IPS-20b (cell line): ENCODE data around the gene ANKS1B.
A peak's percentile ranks its signal among the peaks of the same experiment; 100 is the strongest.

ENCODE experiments used
- H3K27ac ChIP-seq: one replicate; pipeline ENCODE4 v1.5.1; 2013; ENCODE audit warnings: low read length
- H3K27me3 ChIP-seq: 2 replicates; pipeline ENCODE4 v1.6.1; 2013; ENCODE audit warnings: mild to moderate bottlenecking, low read length, inconsistent platforms; ENCODE audit not compliant: insufficient read depth
- H3K36me3 ChIP-seq: 2 replicates; pipeline ENCODE4 v1.6.1; 2013; ENCODE audit warnings: low read depth, mild to moderate bottlenecking, inconsistent platforms, low read length, moderate library complexity; ENCODE audit not compliant: insufficient read depth
- H3K4me1 ChIP-seq: 2 replicates; pipeline ENCODE4 v1.6.1; 2013; ENCODE audit warnings: mild to moderate bottlenecking, control low read depth, inconsistent platforms, low read length, moderate library complexity; ENCODE audit not compliant: insufficient read depth
- H3K4me3 ChIP-seq: 2 replicates; pipeline ENCODE4 v1.5.1; 2013; ENCODE audit warnings: mild to moderate bottlenecking, low read length, inconsistent platforms
- H3K9ac ChIP-seq: 2 replicates; pipeline ENCODE4 v1.6.1; 2013; ENCODE audit warnings: low read depth, mild to moderate bottlenecking, inconsistent platforms, low read length, moderate library complexity
- H3K9me3 ChIP-seq: 2 replicates; pipeline ENCODE4 v1.6.1; 2013; ENCODE audit warnings: mild to moderate bottlenecking, low read depth, low read length, inconsistent platforms; ENCODE audit not compliant: insufficient read depth

Gene ANKS1B

DNA sequence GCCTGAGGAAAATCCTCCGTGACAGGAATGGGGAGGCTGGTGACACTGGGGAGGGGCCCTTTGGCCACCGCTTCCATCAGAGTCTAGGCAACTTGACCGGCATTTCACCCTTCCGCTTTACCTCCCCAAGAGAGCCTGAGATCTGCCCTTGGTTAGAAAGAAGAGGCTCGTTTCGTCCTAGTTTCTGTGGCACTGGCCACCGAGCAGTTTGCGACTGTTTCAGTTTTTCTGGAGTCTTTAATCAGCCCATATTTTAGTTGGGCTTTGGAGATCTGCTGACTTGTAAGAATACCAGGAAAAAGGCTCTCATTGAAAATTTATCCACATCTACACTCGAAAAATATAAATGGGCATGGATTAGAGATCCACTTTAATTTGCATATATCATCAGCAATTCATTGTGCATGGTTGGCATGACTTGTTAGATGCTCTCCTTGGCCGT lies 414 bp upstream of the ANKS1B start:
- Histone ChIP-seq H3K9ac (peak overlapping the region; percentile 56; the same call in 1 of the 2 replicates), H3K9me3 (no peaks in the 10 kb centered on the region), H3K27me3 (peaks cover 34% of the 10 kb centered on the region), H3K4me3 (peak overlapping the region; percentile 73), H3K36me3 (no peaks in the 10 kb centered on the region), H3K4me1 (peaks cover 7% of the 10 kb centered on the region), H3K27ac (no peak overlapping the region)

DNA sequence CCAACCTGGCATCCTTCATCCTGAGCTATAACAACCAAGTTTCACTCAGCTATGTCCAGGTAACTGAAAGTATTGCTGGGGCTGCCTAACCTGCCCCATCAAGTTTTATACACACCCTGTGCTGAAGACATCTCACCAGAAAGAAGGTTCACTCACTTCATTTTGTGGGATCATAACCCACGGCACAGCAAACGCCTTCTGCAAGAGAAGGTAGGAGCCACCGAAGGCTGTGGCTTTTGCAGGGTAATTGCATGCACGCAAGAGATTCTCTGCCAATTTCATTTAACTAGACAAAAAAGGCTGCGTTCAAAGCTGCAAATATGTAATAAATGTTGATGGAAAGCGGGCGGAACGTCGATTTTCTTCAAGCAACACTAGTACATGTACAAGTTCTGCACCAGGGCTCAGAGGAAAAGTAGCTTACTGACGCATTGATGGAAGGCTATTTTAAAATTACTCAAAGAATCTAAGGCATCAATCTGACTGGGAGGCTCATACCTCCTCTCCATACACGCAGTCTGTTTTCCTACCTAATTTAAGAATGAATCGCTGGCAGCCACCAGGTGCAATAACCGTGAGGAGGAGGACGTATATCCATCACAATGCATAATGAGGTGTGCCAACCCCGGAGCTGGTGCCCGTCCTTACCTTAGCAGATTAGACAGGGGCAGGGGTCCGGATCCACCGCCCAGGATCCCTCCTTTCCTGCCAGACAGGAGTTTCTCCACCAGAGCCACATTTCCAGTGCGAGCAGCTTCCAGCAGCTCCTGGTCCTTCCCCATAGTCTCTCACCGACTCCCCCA lies 1.1 kb downstream of the ANKS1B start:
- Histone ChIP-seq H3K27ac (no peak overlapping the region), H3K9ac (peak overlapping the region; percentile 70; the same call in 1 of the 2 replicates), H3K27me3 (peaks cover 34% of the 10 kb centered on the region), H3K9me3 (no peaks in the 10 kb centered on the region), H3K4me3 (peak overlapping the region; percentile 80), H3K4me1 (peaks cover 7% of the 10 kb centered on the region), H3K36me3 (no peaks in the 10 kb centered on the region)

DNA sequence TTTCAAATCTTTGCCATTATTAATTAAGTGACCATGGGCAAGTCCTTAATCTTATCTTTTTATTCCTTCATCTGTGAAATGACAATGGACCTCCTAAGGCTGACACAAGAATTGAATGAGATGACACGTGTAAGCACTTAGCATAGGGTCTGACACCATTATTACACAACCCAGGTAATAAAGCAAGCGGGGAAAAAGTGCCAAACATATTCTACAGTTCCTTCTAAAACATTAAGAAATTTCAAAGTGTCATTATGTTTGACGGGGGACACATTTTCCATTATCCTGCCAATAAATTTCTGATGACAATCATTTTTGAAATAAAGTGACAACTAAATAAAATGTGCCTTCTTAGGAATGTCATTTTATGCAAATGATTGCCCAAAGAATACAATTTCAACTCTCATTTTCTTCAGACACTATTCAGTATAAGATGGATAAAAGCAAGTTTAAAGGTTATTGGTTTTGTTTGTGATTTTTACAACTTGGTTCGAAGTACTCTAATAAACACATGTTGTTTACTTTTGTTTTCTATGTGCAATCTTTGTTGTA lies 3.0 kb downstream of the ANKS1B start:
- Histone ChIP-seq H3K4me3 (no peak overlapping the region), H3K4me1 (peaks cover 7% of the 10 kb centered on the region), H3K27me3 (peaks cover 34% of the 10 kb centered on the region), H3K27ac (no peak overlapping the region), H3K36me3 (no peaks in the 10 kb centered on the region), H3K9me3 (no peaks in the 10 kb centered on the region), H3K9ac (no peak overlapping the region)

DNA sequence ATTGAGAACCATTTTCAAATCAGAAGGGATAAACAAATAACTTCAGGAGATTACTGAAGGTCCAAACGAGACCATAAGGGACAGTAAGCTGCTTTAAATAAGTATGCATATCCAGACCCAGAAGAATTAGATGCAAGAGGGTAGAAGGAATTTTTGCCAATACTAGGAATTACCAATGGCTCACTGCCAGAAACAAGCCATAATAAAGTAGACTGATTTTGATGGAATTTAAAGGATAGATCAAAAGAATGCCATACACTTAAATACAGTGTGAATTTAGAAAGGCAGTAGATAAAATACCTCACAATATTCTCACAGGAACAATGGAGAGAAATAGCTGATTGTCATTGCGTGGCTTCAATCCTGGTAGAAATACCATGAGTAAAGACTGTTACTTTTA lies 5.3 kb downstream of the ANKS1B start:
- Histone ChIP-seq H3K4me3 (no peak overlapping the region), H3K27me3 (peaks cover 18% of the 10 kb centered on the region), H3K9ac (no peak overlapping the region), H3K36me3 (no peaks in the 10 kb centered on the region), H3K27ac (no peak overlapping the region), H3K4me1 (no peaks in the 10 kb centered on the region), H3K9me3 (no peaks in the 10 kb centered on the region)

DNA sequence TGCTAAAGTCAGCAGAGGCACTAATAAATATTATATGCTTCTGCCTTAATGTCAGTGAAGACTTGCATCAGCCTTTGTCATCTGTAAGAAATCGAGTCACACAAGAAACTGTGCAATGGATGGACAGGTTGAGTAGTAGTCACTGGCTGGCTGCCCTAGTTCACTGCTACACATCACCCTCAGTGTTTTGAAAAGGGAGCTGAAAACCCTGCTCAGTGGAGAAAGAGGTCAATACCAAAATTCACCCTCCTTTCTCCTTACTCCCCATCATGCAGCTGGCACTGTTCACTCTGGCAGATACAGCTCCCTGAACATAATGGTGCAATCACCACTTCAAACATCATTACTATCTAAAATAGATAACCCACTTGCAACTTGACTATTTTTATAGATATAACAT lies 6.6 kb downstream of the ANKS1B start:
- Histone ChIP-seq H3K9me3 (no peaks in the 10 kb centered on the region), H3K4me1 (no peaks in the 10 kb centered on the region), H3K27ac (no peak overlapping the region), H3K9ac (no peak overlapping the region), H3K36me3 (no peaks in the 10 kb centered on the region), H3K4me3 (no peak overlapping the region), H3K27me3 (peaks cover 9% of the 10 kb centered on the region)

DNA sequence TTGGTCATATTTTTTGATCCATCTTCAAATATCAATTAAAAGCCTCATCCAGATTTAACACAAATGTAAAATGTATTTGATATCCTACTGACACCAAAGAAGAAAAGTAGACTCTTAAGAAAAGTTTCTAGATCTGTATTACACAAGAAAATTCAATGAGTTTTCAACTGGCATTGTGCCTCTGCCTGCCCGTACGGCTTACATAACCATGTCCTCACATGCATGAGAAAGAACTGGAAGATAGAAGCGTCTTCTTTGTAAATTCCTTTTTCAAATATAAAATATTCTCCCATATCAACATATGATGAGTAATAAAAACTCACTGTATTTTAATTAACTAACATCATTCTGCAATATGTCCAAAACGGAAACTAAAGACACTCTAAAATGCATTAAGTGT lies 7.2 kb downstream of the ANKS1B start:
- Histone ChIP-seq H3K36me3 (no peaks in the 10 kb centered on the region), H3K27me3 (peaks cover 3% of the 10 kb centered on the region; the same call in 1 of the 2 replicates), H3K9me3 (no peaks in the 10 kb centered on the region), H3K27ac (no peak overlapping the region), H3K9ac (no peak overlapping the region), H3K4me3 (no peak overlapping the region), H3K4me1 (no peaks in the 10 kb centered on the region)

DNA sequence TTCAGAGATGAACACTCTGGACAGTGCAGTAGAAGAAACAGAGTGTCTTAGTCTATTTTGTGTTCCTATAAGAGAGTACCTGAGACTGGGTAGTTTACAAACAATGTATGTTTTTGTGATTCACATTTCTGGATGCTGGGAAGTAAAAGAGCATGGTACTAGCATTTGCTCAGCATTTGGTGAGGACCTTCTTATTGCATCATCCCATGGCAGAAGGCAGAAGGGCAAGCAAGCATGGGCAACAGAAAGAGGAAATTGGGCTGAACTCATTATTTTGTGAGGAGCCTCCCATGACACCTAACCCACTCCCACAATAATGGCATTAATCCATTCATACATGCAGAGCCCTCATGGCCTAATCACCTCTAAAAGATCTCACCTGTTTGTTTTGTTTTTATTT lies 8.0 kb downstream of the ANKS1B start:
- Histone ChIP-seq H3K36me3 (no peaks in the 10 kb centered on the region), H3K9ac (no peak overlapping the region), H3K4me3 (no peak overlapping the region), H3K27me3 (no peaks in the 10 kb centered on the region), H3K9me3 (no peaks in the 10 kb centered on the region), H3K27ac (no peak overlapping the region), H3K4me1 (no peaks in the 10 kb centered on the region)

DNA sequence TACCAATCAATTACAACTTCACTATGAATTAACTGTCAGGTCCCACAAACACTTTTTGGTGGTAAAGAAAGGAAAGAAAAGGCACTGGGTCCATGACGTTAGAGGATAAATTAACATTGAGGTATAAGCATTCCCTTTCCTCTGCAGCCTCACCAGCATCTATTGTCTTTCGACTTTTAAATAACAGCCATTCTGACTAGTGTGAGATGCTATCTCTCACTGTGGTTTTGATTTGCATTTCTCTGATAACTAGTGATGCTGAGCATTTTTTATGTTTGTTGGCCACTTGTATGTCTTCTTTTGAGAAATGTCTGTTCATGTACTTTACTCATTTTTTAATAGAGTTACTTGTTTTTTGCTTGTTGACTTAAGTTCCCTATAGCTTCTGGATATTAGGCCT lies 9.4 kb downstream of the ANKS1B start:
- Histone ChIP-seq H3K27me3 (no peaks in the 10 kb centered on the region), H3K9ac (no peak overlapping the region), H3K4me1 (no peaks in the 10 kb centered on the region), H3K27ac (no peak overlapping the region), H3K4me3 (no peak overlapping the region), H3K36me3 (no peaks in the 10 kb centered on the region), H3K9me3 (no peaks in the 10 kb centered on the region)

DNA sequence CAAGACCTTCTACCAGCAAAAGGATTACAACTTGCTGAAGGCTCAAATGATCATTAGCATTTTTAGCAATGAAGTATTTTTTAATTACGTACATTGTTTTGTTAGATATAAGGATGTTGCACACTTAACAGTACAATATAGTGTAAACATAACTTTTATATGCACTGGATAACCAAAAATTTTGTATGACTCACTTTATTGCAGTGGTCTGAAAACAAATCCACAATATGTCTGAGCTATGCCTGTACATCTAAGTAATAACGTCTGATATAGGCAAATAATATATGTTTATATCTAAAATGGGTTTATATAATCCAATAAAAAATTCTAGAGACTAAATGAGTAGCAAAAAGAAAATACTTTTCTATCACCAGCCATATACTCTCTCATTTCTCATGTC lies 10.6 kb downstream of the ANKS1B start:
- Histone ChIP-seq H3K9ac (no peak overlapping the region), H3K9me3 (no peaks in the 10 kb centered on the region), H3K4me3 (no peak overlapping the region), H3K36me3 (no peaks in the 10 kb centered on the region), H3K4me1 (no peaks in the 10 kb centered on the region), H3K27ac (no peak overlapping the region), H3K27me3 (no peaks in the 10 kb centered on the region)

DNA sequence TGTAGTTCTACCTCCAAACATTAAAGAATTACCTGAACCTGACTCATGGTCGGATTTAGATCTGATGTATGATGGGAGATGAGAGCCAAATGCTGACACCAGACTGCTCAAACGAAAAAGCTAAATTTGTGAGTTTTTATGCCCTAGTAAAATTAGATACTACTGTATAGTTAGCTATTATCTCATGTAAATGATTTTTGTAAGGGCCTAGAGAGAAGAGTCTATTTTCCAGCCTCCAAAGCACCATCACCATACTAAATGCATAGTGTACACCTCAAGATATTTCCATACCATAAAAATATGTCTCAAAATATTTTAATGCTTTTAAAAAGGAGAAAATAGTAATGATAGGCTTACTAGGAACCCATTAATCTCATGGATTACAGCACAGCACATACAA lies 18.3 kb downstream of the ANKS1B start:
- Histone ChIP-seq H3K9ac (no peak overlapping the region), H3K36me3 (no peaks in the 10 kb centered on the region), H3K4me3 (no peak overlapping the region), H3K27ac (no peak overlapping the region), H3K27me3 (no peaks in the 10 kb centered on the region), H3K4me1 (no peaks in the 10 kb centered on the region), H3K9me3 (no peaks in the 10 kb centered on the region)

DNA sequence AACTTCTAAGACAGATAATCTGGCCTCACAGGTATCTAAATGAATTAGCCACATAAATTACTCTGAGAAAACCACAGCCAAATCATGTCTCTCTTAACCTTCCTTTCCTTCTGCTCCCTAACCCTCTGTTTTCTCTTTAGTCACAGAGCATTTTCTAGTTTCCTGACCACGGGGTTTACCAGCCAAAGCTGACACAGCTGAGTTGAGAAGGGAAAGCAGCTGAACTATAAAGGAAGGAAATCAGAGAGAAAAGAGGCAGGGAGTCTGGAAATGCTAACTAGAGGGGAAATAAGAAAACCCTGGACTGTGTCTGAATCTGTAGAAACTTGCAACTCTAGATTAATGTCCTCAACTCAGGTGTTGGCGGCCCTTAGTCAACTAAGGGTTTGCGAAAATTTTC lies 24.4 kb downstream of the ANKS1B start:
- no peaks in the 10 kb centered on the region for H3K9me3 ChIP-seq
- no peak overlapping the region for H3K27ac ChIP-seq
- no peaks in the 10 kb centered on the region for H3K4me1 ChIP-seq
- no peak overlapping the region for H3K9ac ChIP-seq
- no peaks in the 10 kb centered on the region for H3K36me3 ChIP-seq
- H3K27me3 ChIP-seq, result no peaks in the 10 kb centered on the region
- H3K4me3 ChIP-seq, result no peak overlapping the region

DNA sequence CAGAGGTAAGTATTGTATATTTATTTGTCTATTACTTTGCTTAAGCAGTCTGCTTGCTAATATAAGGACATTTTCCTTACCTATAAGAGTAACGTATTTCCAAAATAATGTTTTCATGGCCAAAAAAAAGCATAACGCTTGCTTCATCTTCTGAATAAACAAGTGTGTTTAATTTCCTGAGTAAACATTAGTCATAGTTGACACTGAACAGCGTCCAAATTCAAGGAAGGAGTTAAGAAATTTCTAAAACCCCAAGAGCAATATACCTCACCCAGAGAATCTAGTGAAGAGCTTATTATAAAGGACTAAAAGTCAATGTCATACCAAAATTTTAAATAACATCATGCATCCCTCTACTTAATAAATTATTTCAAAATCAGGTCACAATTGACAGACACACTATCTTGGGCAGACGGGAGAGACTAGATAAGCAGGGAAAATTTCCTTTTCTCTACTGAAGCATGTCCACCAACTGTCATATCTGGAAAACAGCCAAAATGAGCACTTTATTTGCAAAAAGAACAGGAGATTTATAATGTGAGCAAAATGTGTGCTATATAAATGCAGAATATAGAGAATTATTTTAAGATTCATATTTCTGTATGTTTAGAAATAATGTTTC lies 25.1 kb downstream of the ANKS1B start:
- Histone ChIP-seq H3K9ac (no peak overlapping the region), H3K4me3 (no peak overlapping the region), H3K27me3 (no peaks in the 10 kb centered on the region), H3K36me3 (no peaks in the 10 kb centered on the region), H3K9me3 (no peaks in the 10 kb centered on the region), H3K4me1 (no peaks in the 10 kb centered on the region), H3K27ac (no peak overlapping the region)
